Loucy (cell line): Measurements from ENCODE around the gene PDE8B.

Experiments
- H2AFZ ChIP-seq: fragments of 200-600 bp; sonication (generic); 2 replicates; pipeline ENCODE4 v1.6.0; 2016; ENCODE audit warnings: antibody characterized with exemption, mild to moderate bottlenecking, low read length, moderate library complexity
- H3F3A ChIP-seq: fragments of 200-600 bp; 2 replicates; pipeline ENCODE4 v1.6.0; 2016; ENCODE audit warnings: antibody characterized with exemption, low read depth, mild to moderate bottlenecking
- H3K27me3 ChIP-seq: fragments of 200-600 bp; sonication (generic); 2 replicates; pipeline ENCODE4 v1.6.1; 2014; ENCODE audit warnings: low read length, mild to moderate bottlenecking; ENCODE audit not compliant: insufficient read depth, poor library complexity, severe bottlenecking
- H3K36me3 ChIP-seq: fragments of 200-600 bp; sonication (generic); 2 replicates; pipeline ENCODE4 v1.6.1; 2016; ENCODE audit warnings: low read length; ENCODE audit not compliant: insufficient read depth
- H3K4me1 ChIP-seq: fragments of 200-600 bp; sonication (generic); 2 replicates; pipeline ENCODE4 v1.5.1; 2014; ENCODE audit warnings: low read length, mild to moderate bottlenecking; ENCODE audit not compliant: insufficient read depth, poor library complexity, severe bottlenecking
- H3K4me2 ChIP-seq: fragments of 200-600 bp; sonication (generic); 2 replicates; pipeline ENCODE4 v1.6.0; 2014; ENCODE audit warnings: antibody characterized with exemption, low read length, low read depth, mild to moderate bottlenecking; ENCODE audit not compliant: poor library complexity, severe bottlenecking
- H3K4me3 ChIP-seq: fragments of 200-600 bp; sonication (generic); 2 replicates; pipeline ENCODE4 v1.5.1; 2014; ENCODE audit warnings: low read length, mild to moderate bottlenecking, mixed read lengths; ENCODE audit not compliant: poor library complexity, severe bottlenecking
- H3K79me2 ChIP-seq: fragments of 200-600 bp; sonication (generic); 2 replicates; pipeline ENCODE4 v1.6.1; 2014; ENCODE audit warnings: low read length; ENCODE audit not compliant: insufficient read depth
- H3K9ac ChIP-seq: fragments of 200-600 bp; sonication (generic); 2 replicates; pipeline ENCODE4 v1.6.0; 2014; ENCODE audit warnings: mild to moderate bottlenecking, low read depth, low read length, moderate library complexity; ENCODE audit not compliant: poor library complexity, severe bottlenecking
- H3K9me2 ChIP-seq: fragments of 200-600 bp; sonication (generic); replicated peaks from 2 replicates; pipeline ENCODE4 v1.6.1; 2016; ENCODE audit warnings: low read depth, low read length, mixed read lengths
- H3K9me3 ChIP-seq: fragments of 200-600 bp; sonication (generic); 2 replicates; pipeline ENCODE4 v1.6.1; 2014; ENCODE audit warnings: mild to moderate bottlenecking, antibody characterized with exemption, low read length, low read depth; ENCODE audit not compliant: insufficient read depth
- H4K20me1 ChIP-seq: fragments of 200-600 bp; sonication (generic); 2 replicates; pipeline ENCODE4 v1.6.0; 2014; ENCODE audit warnings: antibody characterized with exemption, low read length, mild to moderate bottlenecking; ENCODE audit not compliant: insufficient read depth, poor library complexity, severe bottlenecking
- CTCF ChIP-seq: fragments of 200-600 bp; sonication (generic); conservative IDR thresholded peaks from 2 replicates; pipeline ENCODE4 v1.5.1; 2014; ENCODE audit warnings: mild to moderate bottlenecking, antibody characterized with exemption, low read length
- EZH2phosphoT487 ChIP-seq: fragments of 200-600 bp; IDR thresholded peaks from 2 replicates; pipeline ENCODE4 v1.6.1; 2018; ENCODE audit warnings: antibody characterized with exemption, mild to moderate bottlenecking, moderate library complexity, borderline replicate concordance

Gene PDE8B

GRCh38 chr5:77250021-77250420 lies 39.5 kb downstream of the PDE8B start:
- H3K36me3 ChIP-seq = no peaks in the 10 kb centered on the region
- no peaks in the 10 kb centered on the region for H3K9me2 ChIP-seq
- no peaks in the 10 kb centered on the region for H3K9me3 ChIP-seq
- H3K9ac ChIP-seq = no peak overlapping the region
- H3K27me3 ChIP-seq = no peaks in the 10 kb centered on the region
- no peak overlapping the region for H2AFZ ChIP-seq
- no peaks in the 10 kb centered on the region for H4K20me1 ChIP-seq
- H3K4me2 ChIP-seq = no peak overlapping the region
- H3K4me1 ChIP-seq = no peaks in the 10 kb centered on the region
- H3K79me2 ChIP-seq = no peaks in the 10 kb centered on the region
- no peaks in the 10 kb centered on the region for H3F3A ChIP-seq
- no peak for TF ChIP-seq CTCF
- TF ChIP-seq EZH2phosphoT487 = no peak
- H3K4me3 ChIP-seq = no peak overlapping the region

GRCh38 chr5:77251921-77252320 lies 41.4 kb downstream of the PDE8B start:
- Histone ChIP-seq H3K36me3 (no peaks in the 10 kb centered on the region), H3K4me1 (no peaks in the 10 kb centered on the region), H3K79me2 (no peaks in the 10 kb centered on the region), H3K4me3 (no peak overlapping the region), H4K20me1 (no peaks in the 10 kb centered on the region), H3K9me2 (no peaks in the 10 kb centered on the region), H3K4me2 (no peak overlapping the region), H3F3A (no peaks in the 10 kb centered on the region), H3K9ac (no peak overlapping the region), H3K9me3 (no peaks in the 10 kb centered on the region), H2AFZ (no peak overlapping the region), H3K27me3 (no peaks in the 10 kb centered on the region)
- TF ChIP-seq EZH2phosphoT487 (no peak), CTCF (no peak)

- Histone ChIP-seq H3K9me3 (no peaks in the 10 kb centered on the region), H4K20me1 (no peaks in the 10 kb centered on the region), H3F3A (no peaks in the 10 kb centered on the region), H3K9me2 (no peaks in the 10 kb centered on the region), H3K36me3 (no peaks in the 10 kb centered on the region), H3K4me2 (no peak overlapping the region), H3K27me3 (no peaks in the 10 kb centered on the region), H3K4me3 (no peak overlapping the region), H3K9ac (no peak overlapping the region), H3K4me1 (no peaks in the 10 kb centered on the region), H3K79me2 (no peaks in the 10 kb centered on the region), H2AFZ (no peak overlapping the region)
- TF ChIP-seq CTCF = no peak
- TF ChIP-seq EZH2phosphoT487 = no peak
Observed at GRCh38 chr5:77255617-77256016, 45.1 kb downstream of the PDE8B start.
